Activated effector memory CD4-positive, alpha-beta T cell treated with anti-CD3 and anti-CD28 coated beads, Interleukin-2, amount 50 U/mL, for 16 hours (primary cell): ENCODE results near the gene CMIP.

Experiments
- DNase-seq: peaks from one replicate; pipeline ENCODE4 v3.0.0-alpha.2; 2020

CMIP gene

DNA sequence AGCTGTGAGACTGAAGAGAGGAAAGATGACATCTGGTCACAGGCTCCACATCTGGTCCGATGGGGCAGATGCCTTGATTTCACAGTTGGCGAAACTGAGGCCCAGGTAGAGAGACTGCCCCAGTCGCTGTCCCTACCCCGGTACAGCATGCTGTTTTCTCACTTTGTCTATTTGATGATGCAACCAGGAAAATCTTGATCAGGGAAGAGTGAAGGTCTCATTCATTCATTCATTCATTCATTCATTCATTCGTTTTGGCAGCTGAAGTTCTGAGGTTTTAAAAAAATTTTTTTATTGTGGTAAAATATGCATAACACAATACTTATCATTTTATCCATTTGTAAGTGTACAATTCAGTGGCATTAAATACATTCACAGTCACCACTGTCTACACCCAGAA is 19.7 kb downstream of the CMIP start:
- DNase-seq, result no peak

DNA sequence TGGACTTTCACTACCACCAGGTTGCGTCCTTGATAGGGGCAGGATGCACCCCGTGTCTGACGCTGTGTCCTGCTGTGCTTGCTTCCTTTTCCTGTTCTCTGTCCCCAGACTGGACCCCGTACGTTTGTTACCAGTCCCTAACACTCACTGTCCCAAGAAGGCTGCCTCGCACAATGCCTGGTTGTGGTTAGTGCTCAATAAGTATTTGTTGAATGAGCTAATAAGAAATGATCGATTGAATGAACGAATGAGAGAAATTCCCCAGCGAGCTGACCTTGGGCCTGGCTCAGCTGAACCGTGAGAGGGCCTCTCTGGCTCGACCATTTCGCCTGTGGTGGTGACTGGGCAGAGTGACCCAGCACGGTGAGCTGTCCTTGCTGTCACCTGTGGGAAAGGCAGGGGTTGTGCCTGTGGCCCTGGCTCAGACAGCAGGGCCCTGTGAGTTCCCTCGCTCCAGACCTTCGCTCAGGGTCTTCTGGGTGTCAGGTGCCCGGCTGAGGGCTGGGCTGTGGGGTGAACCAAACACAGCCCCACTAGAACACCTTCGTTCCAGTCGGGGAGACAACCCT is 20.9 kb downstream of the CMIP start:
- no peak for DNase-seq

DNA sequence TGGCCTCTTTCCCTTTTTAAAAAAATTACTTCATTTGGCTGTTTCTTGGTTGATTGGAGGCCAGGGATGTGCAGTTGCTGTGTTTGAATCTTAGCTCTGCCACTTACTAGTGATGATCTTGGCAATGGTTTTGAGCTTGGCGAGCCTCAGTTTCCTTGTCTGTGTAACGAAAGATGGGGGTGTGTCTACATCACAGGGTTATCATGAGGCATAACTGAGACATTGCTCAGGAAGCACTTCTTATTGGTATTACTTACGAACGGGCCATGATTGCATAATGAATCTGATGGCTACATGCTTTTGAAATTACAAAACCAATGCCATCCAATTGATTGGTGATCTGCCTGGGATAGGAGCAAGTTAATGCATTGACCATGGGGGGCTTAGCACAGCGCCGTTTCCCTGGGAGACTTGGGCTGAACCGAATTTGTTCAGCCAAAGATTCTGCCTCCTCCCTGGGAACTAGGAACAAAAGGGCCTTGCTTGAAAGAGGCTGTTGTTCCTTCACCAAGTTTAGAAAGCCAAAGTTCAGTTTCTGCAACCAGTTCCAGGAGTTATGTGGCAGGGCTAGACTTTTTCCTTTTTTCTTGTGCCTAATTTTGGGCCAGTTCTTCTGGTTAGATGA is 21.9 kb downstream of the CMIP start:
- no peak for DNase-seq

DNA sequence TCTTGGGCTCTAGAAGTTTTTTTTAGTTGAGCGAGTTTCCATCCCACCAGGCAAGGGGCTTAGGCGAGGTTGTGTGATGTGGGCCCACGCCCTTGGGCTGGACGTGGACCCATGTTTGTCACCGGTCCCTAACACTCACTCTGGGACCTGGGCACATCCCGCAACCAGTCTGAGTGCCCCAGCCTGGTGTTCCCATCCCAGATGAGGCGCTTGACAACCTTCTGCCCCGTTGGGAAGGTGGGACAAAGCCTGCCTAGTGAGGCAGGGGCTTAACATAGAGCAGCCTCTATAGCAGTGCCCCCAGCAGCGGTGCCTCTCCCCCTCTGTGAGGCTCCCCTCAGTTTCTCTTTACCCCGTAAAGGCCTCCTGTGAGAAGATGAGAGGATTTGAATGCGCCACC is 22.5 kb downstream of the CMIP start:
- no peak for DNase-seq

DNA sequence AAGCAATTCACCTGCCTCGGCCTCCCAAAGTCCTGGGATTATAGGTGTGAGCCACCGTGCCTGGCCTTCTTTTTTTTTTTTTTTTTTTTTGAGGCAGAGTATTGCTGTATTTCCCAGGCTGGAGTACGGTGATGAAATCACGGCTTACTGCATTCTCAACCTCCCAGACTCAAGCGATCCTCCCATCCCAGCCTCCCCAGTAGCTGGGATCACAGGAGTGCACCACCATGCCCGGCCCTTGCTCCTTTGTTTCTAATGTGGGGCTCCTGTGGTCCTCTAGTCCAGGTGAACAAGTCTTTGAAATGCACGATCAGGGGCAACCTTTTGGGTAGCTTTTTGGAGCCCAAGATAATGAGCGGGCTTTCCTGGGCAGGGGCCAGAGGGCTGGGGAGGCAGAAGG is 23.2 kb downstream of the CMIP start:
- no peak for DNase-seq

DNA sequence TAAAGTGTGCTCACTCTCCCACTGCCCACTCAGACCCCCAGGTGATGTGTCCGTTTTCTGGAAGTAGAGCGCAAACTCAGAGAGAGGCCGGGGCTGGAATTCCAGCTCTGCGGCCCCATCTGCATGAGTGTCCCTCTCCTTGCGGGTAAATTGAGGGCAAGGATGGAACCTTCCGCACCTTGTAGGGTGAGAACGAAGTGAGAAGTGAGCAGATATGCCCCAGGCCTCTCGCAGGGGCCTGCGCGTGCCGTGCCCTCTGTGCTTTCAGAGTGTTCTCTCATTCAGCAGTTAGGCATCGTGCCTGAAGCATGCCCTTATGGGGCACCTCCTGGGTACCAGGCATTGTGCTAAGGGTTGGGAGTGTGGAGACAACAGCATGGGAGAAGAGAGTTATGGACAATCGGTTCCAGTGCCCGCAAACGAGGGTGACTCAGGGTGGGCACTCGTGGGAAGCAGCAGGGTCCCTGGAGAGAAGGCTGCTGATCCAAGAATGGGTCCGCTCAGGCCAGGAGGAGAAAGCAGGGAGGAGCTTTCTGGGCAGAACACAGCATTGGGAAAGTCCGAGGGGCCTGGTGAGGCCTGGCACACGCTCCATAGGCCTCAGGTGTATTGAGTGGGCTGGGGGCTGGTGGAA is 23.8 kb downstream of the CMIP start:
- DNase-seq, result no peak

DNA sequence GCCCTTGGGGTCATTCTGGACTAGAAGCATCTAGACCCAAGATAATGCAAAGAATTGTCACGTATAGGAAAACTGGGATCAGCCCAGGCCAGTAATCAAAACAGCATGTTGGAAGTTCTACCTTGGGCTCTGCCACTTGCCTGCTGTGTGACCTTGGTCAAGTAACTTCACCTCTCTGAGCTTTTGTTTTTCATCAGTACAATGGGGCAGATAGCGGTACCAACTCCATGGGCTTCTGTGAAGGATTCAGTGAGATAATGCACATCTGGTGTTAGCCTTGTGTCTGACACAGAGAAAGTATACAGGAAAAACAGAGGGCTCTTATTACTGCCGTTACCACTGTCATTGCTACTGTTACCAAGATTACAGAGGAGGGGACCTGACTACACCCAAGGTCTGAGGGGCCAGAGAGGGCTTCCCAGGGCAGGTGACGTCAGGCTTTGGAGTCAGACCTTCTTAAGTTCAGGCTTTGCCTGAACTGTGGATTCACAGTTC is 24.6 kb downstream of the CMIP start:
- no peak for DNase-seq

DNA sequence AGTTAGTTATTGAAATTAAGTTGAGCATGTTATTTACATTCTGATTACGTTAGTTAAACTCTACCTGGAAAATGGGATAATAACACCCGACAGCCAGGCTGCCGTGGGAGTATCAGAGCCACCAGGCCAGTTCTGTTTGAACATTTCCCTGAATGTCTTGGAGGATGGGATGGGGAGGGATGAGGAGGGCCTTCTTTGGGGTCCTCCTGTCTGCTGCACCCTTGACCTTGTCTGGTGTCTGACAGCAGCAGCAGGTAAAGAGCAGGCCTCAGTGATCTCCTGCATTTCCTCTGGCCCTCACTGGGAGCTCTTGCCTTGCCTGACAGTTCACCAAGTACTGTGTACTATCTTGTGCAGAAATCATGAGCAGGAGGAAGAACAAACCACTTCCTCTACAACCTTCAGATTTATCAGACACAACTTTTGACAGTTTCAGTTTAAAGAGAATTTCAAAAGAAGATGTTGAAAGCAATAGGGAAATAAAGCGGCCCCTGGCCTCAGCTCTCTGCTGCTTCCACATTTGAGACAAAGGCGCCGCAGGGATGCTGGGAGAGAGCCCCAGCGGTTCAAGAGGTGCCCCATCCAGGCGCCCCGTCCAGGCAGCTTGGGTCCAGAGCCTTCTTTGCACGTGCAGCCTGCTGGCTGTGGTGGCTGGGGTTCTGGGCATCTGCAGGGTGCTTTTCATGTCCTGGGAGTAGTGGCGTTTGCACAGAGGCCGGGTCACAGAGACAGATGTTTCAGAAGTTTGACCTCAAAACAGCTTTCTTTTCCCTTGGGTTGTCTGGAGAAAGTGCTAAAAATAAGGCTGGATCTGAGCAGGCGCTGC is 25.3 kb downstream of the CMIP start:
- peak; percentile 74 for DNase-seq

DNA sequence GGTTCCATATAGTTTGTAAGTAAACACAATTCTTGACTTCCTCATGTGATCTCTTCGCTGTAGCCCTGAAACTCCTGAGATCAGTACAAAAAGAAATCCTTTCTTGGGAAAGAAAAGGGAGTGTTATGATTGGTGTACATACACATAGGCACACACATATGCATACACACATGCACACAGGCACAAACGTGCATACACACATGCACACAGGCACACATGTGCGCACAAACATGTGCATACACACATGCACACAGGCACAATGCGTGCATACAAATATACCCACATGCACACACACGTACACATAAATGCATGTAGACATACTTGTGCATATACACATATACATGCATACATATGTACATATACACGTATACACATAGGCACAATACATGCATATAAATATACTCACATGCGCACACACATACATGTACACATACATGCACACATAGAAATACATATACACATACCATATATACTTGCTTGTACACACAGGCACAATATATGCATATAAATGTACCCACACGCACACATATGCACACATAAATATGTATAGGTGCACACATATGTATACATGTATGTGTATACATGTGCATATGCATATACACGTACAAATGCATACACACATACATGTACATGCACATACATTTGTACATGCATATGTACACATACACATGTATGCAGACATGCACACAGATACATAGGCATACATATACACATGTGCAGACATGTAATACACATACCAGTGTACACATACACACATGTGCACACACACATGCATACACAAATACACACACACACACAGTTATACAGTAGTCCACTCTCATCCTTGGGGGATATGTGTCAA is 26.4 kb downstream of the CMIP start:
- DNase-seq, result no peak

DNA sequence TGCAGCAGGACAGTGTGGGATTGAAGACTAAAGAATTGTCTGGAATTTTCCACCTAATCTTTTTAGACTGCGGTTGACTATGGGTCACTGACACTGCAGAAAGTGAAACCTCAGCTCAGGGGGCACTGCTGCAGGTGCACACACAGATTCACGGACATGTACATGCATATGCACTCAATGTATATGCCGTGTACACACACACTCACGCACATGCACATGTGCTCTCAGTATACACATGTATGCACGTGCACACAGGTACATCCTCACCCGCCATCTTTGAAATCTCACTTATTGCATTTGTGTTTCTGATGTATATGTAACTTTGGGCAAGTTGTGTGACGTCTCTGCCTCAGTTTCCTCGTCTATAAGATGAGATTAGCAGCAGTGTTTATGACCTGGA is 27.3 kb downstream of the CMIP start:
- DNase-seq, result no peak

DNA sequence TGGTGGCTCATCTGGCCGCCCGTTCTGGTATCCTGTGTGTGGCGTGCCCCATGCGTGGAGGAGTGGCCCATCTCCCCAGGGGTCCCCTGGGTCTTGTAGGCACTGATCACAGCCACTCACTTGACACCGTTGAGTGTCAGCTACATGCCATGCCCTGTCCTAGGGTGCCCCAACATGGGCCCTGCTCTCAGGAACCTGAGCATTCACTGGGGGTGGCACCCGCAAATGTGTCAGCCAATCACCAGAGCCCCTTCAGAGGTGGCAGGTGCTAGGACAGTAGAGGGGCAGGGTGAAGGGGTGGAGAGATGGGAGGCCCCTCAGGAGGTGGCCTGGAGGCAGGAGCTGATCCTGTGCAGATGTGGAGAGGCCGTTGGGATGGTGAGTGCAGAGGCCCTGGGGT is 27.8 kb downstream of the CMIP start:
- DNase-seq, result no peak

DNA sequence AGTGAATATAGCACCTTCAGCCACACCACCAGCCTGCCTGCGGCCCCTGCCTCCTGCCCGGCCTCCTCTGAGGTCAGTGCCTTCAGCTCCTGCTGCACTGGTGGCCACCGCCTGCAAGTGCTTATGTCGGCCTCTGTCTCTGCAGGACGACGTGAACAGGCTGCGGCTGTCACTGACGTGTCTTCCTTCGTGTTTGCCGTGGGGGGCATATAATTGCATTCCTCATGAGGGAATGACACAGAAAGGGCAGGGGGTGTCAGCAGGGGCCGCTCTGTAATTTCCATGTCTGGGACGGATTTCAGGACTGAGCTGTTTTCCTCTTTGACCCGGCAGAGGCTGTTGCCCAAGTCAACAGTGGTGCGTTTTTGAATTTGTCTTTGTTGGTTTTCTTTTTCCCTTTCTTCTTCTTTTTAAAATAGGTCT is 28.5 kb downstream of the CMIP start:
- no peak for DNase-seq

DNA sequence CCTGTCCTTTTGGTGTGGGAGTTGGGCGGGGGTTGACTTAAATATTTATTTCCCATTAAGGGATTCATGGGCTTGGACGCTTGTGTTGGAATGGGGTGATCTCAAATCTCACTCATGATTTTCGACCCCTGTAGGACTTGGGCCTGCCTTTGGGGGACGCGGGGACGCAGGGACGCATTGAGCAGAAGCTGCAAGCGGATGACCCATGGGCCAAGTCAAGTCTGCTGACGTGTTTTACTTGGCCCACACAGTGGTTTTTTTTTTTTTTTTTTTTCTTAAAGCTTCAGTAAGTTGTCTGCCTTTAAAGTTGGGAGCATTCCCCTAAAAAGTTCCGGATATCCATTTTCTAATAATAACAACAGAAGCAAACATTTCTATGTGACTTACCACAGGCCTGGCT is 28.9 kb downstream of the CMIP start:
- no peak for DNase-seq

DNA sequence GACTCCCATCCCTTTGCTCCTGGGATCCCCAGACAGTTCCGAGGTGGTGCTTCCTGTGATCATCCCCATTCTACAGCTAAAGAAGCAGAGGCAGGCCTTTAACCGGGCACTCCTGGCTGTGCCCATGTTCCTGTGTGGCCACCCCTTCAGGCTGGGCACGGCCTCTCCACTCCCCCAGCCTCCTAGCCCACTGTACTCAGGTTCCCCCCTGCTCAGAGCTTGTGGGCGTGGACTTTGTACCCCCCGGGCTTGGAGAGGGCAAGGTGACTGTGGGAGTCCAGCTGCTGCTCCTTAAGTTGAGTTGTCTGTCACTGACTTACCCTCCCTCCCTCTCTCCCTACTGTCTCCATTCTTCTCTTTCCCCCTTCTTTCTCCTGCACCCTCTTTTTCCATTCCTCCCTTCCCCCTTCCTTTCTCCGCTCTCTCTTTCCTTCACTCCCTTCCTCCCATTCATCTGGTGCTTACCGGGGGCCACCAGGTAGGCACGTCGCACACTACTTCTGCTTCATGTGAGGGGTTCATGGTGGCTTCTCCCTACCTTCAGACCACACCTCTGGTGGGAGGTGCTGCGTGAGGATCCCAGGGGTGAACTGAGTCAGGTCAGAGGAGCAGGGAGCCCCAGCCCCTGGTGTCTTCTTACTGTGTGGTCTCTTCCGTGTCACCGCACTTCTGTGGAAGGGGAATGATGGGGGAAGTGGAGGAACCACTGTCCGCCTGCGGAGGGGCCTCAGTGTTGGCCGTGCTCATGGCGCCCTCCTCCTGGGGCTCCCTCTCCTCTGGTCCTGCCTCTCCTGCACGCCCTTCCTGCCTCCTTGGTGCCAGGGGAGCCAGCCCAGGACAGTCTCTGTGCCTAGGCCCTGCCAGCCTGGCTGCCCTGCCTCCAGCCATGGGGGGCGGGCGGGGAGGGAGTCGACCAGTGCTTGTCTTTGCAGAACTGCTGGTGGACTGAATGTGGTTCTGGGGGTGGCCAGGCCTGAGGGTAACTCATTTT is 29.7 kb downstream of the CMIP start:
- DNase-seq, result no peak

DNA sequence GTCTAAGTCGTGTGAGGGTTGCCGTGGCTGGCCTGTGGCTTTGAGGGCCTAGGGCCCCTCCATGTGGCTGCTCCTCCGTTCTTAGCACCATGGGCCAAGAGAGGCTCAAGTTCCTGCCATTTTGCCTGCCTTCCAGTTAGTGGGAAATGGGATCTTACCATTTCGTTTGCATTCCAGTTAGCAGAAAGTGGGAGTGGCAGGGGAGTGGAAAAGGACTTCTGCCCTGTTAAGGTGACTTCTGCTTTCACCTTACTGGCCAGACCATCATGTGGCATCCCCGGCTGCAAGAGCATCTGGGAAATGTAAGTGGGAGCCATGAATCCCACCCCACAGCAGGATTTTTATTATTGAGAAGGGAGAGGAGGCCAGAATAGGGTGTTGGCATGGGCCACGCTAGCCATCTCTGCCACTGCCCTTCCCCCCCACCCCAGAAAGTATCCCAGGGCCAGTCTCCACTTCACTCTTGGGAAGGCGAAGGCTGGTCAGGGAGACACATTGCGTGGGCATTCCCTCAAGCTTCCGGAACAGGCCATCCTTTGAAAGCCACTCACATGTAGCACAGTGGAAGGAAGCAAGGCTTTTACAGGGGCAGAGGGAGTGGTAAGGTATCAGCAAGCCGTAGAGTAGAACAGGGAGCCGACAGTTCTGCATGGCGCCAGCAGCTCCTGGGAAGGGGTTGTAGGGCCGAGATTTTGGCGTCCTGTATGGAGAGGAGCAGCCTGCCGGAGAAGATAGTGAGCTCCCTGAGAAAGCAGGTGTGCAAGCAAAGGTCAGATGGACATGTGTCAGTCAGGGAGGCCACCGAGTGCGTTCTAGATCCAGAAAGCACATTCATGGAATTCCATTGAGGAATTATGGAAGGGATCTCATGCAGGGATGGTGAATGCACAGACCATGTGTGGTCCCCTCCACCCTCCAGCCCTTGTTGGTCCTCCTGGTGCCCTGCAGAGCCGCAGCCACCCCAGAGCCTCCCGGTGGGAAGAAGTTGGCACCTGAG is 33.4 kb downstream of the CMIP start:
- no peak for DNase-seq

DNA sequence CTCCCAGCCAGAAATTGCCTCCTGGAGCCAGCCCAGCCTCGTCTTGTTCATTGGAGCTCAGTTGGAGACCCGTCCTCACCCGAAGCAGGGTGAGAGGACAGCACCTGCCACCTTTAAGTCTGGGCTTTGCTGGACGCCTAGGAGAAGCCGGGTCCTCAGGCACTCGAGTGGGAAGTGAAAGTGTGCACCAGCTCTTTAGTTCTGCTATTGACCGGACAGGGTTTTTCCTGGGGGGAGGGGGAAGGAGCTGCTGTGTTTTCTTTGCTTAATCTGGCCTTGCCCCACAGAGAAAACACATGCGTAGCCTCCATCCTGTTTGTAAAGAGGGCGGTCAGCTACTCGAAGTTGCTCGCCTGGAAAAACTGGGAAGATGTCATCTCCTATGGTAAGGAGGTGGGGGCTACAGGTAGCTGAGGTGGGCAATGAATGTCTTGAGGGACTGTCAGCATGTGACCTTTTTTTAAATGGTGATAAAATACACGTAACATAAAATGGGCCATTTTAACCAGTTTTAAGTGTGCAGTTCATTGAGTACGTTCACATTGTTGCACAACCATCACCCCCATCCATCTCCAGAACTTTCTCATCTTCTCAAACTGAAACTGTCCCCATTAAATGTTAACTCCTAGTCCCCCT is 34.4 kb downstream of the CMIP start:
- DNase-seq, result no peak

DNA sequence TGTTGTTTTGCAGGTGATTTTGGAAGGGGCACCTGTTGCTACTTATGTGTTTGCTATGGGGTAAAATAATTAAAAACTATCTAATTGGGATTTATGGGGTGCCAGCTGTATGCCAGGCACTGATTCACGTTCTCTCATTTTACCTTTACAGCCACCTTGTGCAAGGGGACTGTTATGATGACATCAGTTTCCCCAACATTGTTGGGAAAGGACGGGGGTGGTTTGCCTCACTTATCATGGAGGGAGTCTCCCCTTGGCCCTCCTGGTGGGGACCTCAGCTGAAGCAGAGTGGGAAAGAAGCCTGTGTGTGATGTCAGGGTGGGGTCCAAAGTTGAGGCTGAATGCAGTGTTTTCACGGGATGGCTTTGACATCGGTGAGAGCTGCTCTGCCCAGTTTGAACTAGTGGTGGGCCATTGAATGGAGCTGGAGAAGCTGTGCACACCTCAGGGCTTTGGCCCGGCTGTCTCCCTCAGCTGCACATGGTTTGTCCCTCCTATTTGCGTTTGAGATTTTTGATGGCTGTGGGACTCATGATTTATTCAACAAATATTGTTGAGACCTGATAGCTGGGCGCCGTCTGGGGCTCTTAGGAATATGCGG is 36.1 kb downstream of the CMIP start:
- no peak for DNase-seq

DNA sequence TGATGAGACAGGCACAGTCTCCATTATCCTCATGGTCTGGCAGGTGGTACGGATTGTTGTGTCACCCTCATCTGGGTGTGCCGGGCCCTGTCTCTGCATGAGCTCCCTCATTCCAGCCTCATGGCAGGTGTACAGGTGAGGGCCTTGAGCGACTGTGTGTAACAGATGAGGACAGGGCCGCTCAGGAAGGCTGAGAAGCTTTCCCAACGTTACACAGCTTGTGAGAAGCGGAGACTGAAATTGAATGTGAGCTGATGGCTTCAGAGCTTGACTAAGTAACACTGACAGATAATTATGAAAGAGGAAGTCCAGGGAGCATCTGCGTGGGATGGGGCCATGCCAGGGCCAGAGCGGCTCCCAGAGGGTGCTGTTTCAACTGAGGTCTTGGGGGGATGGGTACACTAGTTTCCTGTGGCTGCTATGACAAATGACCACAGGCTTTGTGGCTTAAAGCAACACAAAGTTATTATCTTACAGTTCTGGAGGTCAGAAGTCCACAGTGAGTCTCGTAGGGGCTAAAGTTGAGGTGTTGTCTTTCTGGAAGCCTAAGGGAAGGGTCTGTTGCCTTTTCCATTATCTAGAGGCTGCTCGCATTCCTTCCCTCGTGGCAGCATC is 36.7 kb downstream of the CMIP start:
- no peak for DNase-seq
